ENCODE results near the gene CD58. TPM values are rescaled to one million over a fixed set of nuclear protein-coding genes. Genes with fewer than 3 reads are reported as not detected.
A peak's percentile ranks its signal among the peaks of the same experiment; 100 is the strongest.

The CD58 gene
- polyA plus RNA-seq, 6 donors from 2014 or later = 8.6 to 14.7 (median 9.9) TPM

DNA sequence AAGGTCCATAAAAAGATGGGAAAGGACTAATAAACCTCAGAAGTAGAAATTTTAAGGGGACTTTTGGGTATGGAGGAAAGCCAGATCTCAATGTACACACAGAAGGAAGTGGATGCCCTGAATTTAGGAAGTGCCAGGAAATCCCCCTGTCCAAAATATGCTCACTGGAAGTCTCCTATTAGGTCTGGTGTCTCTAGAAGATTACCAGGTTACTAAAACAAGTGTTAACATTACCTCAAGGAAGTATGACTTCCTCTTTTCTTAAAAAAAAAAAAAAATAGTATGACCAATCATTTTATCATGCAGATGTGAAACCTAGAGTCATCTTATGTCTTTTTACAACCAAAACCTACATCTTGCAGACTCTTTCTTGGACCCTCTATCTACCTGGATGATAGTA is 30.7 kb downstream of the CD58 start:
- no peak overlapping the region for H3K4me3 Mint-ChIP-seq
- H3K4me1 Mint-ChIP-seq = peaks cover 25 to 29% (median 27%) of the 10 kb centered on the region in 3 donors
- H3K9me3 Mint-ChIP-seq = no peaks in the 10 kb centered on the region
- DNase-seq = peak; percentile 59
- peak overlapping the region in 4 of 6 donors; percentile 2 to 40 (median 26) for H3K27ac Mint-ChIP-seq
- peaks cover 15 to 23% of the 10 kb centered on the region in 2 donors for H3K36me3 Mint-ChIP-seq
- H3K27me3 Mint-ChIP-seq = no peaks in the 10 kb centered on the region
- ATAC-seq (ENCODE audit: low read depth in 2 of 2) = peak; percentile 89 to 90

DNA sequence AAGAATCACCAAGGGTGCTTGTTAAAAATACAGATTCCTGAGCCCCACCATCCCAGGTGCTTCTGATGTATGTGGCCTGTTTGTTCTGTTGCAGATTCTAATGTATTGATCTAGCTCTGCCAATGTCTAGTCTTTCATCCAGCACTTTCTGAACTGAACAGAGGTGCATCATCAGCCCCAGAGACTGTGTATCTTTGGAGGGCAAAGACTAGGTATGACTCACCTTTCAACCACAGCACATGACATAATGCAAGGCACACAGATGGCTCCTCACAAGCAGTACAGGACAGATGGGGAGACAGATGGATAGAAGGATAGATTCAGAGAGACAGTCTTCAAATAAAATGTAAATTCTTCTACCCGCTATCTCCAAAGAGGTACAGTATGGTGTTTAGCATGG is 32.3 kb downstream of the CD58 start:
- Mint-ChIP-seq H3K9me3 (no peaks in the 10 kb centered on the region), H3K27ac (peak overlapping the region in 1 of 6 donors; percentile 3)
- no peak for DNase-seq

DNA sequence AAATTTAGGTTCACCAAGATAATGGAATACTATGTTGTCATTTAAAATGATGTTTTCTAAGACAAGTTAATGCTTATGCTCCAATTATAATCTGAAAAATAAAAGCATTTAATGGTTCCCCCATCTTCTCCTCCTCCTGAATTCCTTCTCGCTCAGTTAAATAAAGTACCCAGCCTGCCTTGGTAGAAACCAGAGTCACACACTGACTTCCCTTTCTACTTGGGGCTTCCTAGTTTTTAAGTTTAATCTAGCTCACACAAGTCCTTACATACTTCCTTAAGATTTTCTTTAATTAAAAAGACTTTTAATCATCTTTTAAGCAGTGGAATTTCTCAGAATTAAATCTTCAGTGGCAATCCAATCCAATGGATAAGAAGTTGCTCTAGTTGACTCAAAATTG is 32.9 kb downstream of the CD58 start:
- Mint-ChIP-seq H3K4me3 (no peak overlapping the region), H3K27ac (no peak overlapping the region), H3K36me3 (peaks cover 23 to 30% of the 10 kb centered on the region in 2 donors), H3K27me3 (no peaks in the 10 kb centered on the region), H3K4me1 (peaks cover 15 to 20% (median 16%) of the 10 kb centered on the region in 3 donors), H3K9me3 (no peaks in the 10 kb centered on the region)
- ATAC-seq (ENCODE audit: low read depth in 2 of 2) (no peak), DNase-seq (no peak)

More for the DNA sequence above, 32.3 kb downstream of the CD58 start:
- no peak for ATAC-seq (ENCODE audit: low read depth in 2 of 2)
- H3K36me3 Mint-ChIP-seq = peaks cover 22 to 29% of the 10 kb centered on the region in 2 donors
- H3K4me1 Mint-ChIP-seq = peaks cover 16 to 20% (median 19%) of the 10 kb centered on the region in 3 donors
- H3K4me3 Mint-ChIP-seq = no peak overlapping the region
- no peaks in the 10 kb centered on the region for H3K27me3 Mint-ChIP-seq

DNA sequence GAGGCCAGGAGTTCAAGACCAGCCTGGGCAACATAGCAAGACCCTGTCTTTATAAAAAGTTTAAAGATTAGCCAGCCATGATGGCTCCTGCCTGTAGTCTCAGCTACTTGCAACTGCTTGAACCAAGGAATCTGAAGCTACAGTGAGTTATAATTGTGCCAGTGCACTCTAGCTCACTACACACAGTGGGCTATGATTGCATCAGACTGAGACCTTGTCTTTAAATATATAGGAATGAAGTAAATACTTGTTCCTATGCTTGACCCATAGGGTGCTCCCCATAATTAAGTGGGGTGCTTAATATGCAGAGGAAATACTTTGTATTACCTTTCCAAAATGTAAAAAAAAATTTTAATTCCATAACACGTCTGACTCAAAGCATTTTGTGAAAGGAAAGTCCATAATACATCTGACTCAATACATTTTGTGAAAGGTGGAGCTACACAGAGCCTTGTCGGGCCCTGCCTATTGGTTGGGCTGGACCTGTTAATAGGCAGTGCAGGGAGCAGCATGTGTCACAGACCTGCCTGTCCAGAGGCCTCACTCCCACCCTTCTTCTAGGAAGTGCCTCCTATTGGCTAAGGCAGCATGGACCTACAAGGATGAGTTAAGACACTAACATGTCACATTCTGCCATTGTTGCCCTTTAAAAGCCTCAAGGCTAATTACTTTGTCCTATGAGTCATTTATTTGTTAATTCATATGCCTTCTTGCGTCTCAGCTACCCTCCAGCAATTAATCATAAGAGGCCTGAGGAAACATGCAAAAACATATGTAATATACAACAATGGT is 33.6 kb downstream of the CD58 start:
- H3K4me3 Mint-ChIP-seq = no peak overlapping the region
- ATAC-seq (ENCODE audit: low read depth in 2 of 2) (no peak), DNase-seq (no peak)
- H3K9me3 Mint-ChIP-seq = no peaks in the 10 kb centered on the region
- H3K4me1 Mint-ChIP-seq = peaks cover 11 to 20% (median 11%) of the 10 kb centered on the region in 3 donors
- H3K36me3 Mint-ChIP-seq = peaks cover 18 to 27% of the 10 kb centered on the region in 2 donors
- H3K27ac Mint-ChIP-seq = no peak overlapping the region
- H3K27me3 Mint-ChIP-seq = no peaks in the 10 kb centered on the region

DNA sequence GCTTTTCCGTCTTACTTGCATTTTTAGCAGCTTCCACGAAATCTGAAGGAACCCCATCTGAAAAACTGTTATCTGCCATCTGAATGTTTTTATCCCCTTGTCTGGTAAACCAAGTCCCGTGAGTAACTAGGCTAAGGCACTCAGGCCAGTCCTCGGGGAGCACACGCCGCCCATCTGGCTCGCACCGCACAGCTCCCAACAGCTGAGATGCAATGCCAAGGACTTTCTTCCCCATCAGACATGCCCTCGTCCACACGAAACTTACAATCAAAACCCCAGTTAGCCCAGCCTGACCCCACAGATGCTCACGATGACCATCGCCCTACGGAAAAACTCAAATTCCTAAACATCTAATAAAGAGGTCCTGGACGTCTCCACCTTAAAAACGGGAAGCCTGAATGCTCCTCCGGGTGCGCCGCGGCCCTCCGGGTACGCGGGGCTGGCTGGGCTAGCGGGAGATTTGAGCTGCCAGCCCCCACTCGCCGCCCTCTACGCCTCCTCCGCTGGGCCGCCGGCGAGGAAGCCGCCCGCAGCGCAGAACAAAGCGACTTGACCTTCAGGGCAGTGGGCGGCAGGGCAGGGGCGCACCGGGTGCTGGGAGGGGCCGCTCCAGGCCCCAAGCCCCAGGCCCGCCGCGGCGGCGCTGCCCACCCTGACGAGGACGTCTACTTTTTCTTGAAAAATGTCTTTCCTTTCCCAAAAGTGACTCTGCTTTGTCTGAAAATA is 36.6 kb downstream of the CD58 start:
- Mint-ChIP-seq H3K4me1 (peaks cover 0 to 3% (median 0%) of the 10 kb centered on the region in 3 donors), H3K9me3 (no peaks in the 10 kb centered on the region), H3K27ac (no peak overlapping the region), H3K27me3 (no peaks in the 10 kb centered on the region), H3K4me3 (no peak overlapping the region), H3K36me3 (peaks cover 18 to 24% of the 10 kb centered on the region in 2 donors)
- ATAC-seq (ENCODE audit: low read depth in 2 of 2) (no peak), DNase-seq (no peak)

DNA sequence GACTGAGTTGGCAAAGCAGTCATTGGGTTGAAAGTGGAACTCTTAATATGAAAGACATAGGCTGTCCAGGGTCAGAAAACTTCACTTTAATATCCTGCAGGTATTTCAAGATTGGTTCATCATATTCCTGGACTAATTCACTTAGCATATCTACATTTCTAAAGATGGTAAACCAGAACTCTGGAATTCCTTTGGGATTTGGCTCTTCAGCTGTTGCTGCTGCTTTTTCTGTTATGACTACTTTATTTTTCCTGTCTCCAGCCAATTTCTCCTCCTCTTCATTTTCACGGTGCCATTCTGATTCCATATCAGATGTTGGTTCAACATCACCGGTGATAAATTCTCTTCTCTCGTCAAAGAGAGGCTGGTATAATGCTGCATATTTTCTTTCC is 37.4 kb downstream of the CD58 start:
- no peak for DNase-seq
- ATAC-seq (ENCODE audit: low read depth in 2 of 2) = no peak
- no peak overlapping the region for H3K27ac Mint-ChIP-seq
- no peaks in the 10 kb centered on the region for H3K27me3 Mint-ChIP-seq
- no peaks in the 10 kb centered on the region for H3K9me3 Mint-ChIP-seq
- no peaks in the 10 kb centered on the region for H3K4me1 Mint-ChIP-seq
- H3K4me3 Mint-ChIP-seq = no peak overlapping the region
- H3K36me3 Mint-ChIP-seq = peaks cover 18 to 24% of the 10 kb centered on the region in 2 donors

DNA sequence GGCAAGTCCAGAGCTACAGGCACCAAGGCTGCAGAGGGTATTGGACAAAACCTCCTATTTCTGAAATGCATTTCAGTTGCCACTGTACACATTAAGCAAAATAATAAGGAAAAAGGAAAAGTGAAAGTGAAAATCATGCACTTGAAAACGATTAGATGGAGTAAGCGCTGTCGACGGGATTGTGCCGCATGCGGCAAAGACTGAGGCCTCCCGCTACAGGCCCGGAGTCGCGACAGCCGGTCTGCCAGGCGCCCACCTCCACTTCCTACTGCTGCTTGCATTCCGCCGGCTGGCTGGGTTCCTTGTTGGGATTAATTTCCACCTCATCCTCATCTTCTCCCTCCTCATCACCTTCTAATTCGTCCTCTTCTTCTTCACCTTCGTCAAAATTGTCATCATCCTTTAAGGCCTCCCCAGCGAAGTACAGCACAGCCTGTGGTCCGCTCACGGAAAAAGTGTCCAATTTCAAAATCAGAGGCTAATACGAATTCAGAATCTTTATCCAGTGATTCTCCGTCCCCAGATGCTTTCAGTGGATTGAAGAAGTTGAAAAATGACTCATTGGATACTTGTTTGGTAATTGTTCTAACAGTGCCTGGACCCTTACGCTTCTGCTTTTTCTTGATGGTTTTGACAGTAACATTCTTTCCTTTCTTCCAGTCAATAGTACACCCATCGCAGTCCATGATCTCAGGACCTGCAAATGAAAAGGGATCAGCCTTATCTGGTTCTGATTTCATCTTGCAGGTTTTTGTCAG is 38.0 kb downstream of the CD58 start:
- no peak overlapping the region for H3K27ac Mint-ChIP-seq
- no peaks in the 10 kb centered on the region for H3K27me3 Mint-ChIP-seq
- H3K4me3 Mint-ChIP-seq = no peak overlapping the region
- DNase-seq = no peak
- H3K4me1 Mint-ChIP-seq = no peaks in the 10 kb centered on the region
- no peak for ATAC-seq (ENCODE audit: low read depth in 2 of 2)
- peaks cover 23 to 24% of the 10 kb centered on the region in 2 donors for H3K36me3 Mint-ChIP-seq
- H3K9me3 Mint-ChIP-seq = no peaks in the 10 kb centered on the region

DNA sequence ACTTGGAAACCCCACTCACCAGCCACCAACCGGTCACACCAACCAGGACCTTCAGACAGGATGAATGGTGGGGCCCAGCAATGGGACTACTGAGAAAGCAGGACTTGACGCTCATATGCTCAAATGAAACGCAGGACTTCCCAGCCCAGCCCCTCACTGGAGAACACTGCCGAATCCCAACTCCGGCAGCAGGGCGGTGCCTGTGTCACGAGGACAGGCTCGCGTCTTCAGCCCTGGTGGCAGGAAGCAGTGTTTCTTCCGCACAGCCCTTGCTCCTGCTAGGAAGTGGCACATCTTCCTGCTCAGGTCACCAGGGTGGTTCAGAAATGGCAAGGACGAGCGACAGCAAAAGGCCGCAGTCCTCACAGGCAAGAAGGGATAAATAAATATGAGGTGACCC is 38.9 kb downstream of the CD58 start:
- no peak for ATAC-seq (ENCODE audit: low read depth in 2 of 2)
- no peaks in the 10 kb centered on the region for H3K9me3 Mint-ChIP-seq
- no peaks in the 10 kb centered on the region for H3K27me3 Mint-ChIP-seq
- H3K4me1 Mint-ChIP-seq = no peaks in the 10 kb centered on the region
- no peak overlapping the region for H3K4me3 Mint-ChIP-seq
- H3K36me3 Mint-ChIP-seq = peaks cover 23 to 24% of the 10 kb centered on the region in 2 donors
- no peak overlapping the region for H3K27ac Mint-ChIP-seq
- no peak for DNase-seq

DNA sequence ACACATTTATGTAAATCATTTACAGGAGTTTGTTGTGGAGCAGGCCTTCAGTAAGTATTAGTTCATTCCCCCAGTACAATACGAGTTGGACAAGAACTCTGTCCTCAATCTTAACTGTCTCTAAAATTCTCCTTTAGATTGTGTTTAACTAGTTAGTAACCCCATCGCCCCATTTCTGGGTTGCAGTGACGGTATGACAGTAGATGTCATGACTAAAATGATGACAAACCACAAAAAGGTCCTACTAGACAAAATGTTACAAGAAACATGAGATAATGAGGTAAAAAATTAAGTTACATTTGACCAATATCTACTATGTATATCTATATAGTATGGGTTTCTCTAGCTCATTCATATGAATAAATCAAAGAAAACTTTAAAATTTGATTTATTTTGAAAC is 41.1 kb downstream of the CD58 start:
- no peaks in the 10 kb centered on the region for H3K9me3 Mint-ChIP-seq
- no peak for ATAC-seq (ENCODE audit: low read depth in 2 of 2)
- H3K4me1 Mint-ChIP-seq = no peaks in the 10 kb centered on the region
- H3K4me3 Mint-ChIP-seq = no peak overlapping the region
- H3K27me3 Mint-ChIP-seq = no peaks in the 10 kb centered on the region
- DNase-seq = no peak
- no peak overlapping the region for H3K27ac Mint-ChIP-seq
- H3K36me3 Mint-ChIP-seq = peaks cover 16 to 18% of the 10 kb centered on the region in 2 donors

DNA sequence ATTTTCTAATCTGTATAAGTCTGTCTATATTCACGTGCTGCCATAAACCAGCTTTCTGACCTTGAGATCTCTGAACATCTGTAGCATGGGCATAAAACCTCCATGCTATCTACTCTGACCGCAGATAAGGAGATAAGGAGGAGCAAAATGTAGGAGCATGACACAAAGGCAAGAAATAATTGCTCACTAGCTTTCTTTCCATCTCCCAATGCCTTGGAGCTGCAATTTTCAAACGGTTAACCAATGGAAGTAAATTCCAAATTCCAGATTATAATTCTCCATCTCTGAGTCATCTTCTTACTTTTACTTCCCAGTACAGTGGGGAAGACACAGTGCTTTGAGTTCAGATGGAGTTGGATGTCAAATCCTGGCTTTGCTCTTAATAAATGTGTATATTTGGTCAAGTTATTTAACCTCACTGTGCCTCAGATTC is 41.6 kb downstream of the CD58 start:
- H3K9me3 Mint-ChIP-seq = no peaks in the 10 kb centered on the region
- ATAC-seq (ENCODE audit: low read depth in 2 of 2) (no peak), DNase-seq (no peak)
- no peaks in the 10 kb centered on the region for H3K27me3 Mint-ChIP-seq
- no peak overlapping the region for H3K27ac Mint-ChIP-seq
- peaks cover 16 to 18% of the 10 kb centered on the region in 2 donors for H3K36me3 Mint-ChIP-seq
- H3K4me1 Mint-ChIP-seq = no peaks in the 10 kb centered on the region
- H3K4me3 Mint-ChIP-seq = no peak overlapping the region

DNA sequence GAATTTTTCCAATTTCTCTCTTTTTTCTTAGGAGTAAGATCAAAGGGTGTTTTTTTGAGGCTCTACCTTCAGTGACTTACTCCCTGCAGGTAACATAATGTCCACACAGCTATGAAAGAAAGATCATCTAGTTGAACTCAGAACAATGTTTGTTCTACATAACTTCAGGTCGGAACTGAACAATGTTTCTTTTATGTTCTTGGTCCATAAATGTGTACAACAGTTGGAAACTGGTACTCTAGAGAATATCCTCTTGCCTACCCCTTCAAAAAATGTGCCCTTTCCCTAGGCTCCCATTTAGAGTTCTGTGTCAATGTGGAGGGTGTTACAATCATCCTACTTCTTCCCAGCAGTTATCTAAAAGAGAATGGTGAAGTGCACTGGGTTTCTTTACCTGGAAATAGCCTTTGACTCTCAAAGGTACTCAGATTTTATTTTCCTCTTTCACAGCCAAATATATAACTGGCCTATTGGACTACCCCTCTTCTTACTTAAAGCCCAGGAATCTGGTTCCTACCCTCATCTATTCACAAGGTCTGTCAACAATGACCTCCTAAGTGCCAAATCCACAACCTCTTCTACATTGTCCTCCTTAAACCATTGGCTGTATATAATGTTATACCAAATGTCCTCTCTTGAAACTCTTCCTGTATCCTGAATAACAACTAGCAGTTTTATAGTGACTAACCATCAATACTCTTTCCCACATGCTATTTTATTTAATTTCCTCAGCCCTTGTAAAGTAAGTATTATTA is 42.3 kb downstream of the CD58 start:
- DNase-seq (no peak), ATAC-seq (ENCODE audit: low read depth in 2 of 2) (no peak)
- no peaks in the 10 kb centered on the region for H3K9me3 Mint-ChIP-seq
- no peak overlapping the region for H3K4me3 Mint-ChIP-seq
- no peaks in the 10 kb centered on the region for H3K27me3 Mint-ChIP-seq
- H3K36me3 Mint-ChIP-seq = peaks cover 10 to 11% of the 10 kb centered on the region in 2 donors
- no peak overlapping the region for H3K27ac Mint-ChIP-seq
- H3K4me1 Mint-ChIP-seq = no peaks in the 10 kb centered on the region

DNA sequence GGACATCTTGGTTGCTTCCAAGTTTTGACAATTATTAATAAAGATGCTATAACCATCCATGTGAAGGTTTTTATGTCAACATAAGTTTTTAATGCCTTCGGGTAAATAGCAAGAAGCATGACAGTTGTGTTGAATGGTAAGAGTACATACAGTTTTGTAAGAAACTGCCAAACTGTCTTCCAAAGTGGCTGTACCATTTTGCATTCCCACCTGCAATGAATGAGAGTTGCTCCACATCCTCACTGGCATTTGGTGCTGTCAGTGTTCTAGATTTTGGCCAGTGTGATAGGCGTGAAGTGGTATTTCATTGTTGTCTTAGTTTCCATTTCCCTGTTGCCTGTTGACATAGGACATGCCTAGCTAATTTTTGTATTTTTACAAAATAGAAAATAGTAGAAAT is 45.4 kb downstream of the CD58 start:
- Mint-ChIP-seq H3K4me3 (no peak overlapping the region), H3K36me3 (peaks cover 0 to 5% of the 10 kb centered on the region in 2 donors), H3K4me1 (no peaks in the 10 kb centered on the region)

DNA sequence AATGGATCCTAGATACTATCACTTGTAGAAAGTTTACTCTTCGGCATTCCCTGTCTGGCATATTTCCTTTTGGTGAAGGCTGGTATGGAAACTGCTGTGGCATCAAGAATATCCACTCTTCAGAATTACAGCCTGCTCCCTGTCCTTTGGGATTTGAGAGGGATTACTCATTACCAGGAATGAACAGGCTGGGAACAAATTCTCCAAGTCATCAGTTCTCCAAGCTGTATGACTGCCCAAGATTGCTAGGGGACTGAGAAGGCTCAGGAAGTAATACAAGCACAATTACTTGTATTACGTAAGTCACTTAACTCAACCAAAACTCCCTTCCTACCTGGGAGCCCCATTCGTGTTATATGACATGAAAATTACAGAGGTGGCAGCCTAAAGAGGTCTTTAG is 49.6 kb downstream of the CD58 start:
- Mint-ChIP-seq H3K9me3 (no peaks in the 10 kb centered on the region), H3K36me3 (no peaks in the 10 kb centered on the region), H3K4me1 (peaks cover 6 to 11% (median 6%) of the 10 kb centered on the region in 3 donors), H3K27ac (no peak overlapping the region), H3K4me3 (no peak overlapping the region), H3K27me3 (no peaks in the 10 kb centered on the region)
- DNase-seq = no peak
- ATAC-seq (ENCODE audit: low read depth in 2 of 2) = no peak

More for the DNA sequence above, 45.4 kb downstream of the CD58 start:
- DNase-seq (no peak), ATAC-seq (ENCODE audit: low read depth in 2 of 2) (no peak)
- Mint-ChIP-seq H3K27me3 (no peaks in the 10 kb centered on the region), H3K9me3 (no peaks in the 10 kb centered on the region), H3K27ac (no peak overlapping the region)
